Stimulated activated CD4-positive, alpha-beta T cell treated with anti-CD3 and anti-CD28 coated beads, Interleukin-1b, Interleukin-23, amount 100 ng/mL, for 4 hours (primary cell): ENCODE data around the gene GALK1.
A peak's percentile ranks its signal among the peaks of the same experiment; 100 is the strongest.
"Not testable (repeated sequence)": the region's sequence is repeated elsewhere in the genome, so short reads cannot be mapped to it uniquely, and the experiment has no call there.

Experiments used
- DNase-seq, 2 donors: peaks; one replicate each; pipeline ENCODE4 v3.0.0-alpha.2; 2020; ENCODE audit warnings: low read depth in 2 of 2

GALK1 gene

GRCh38 chr17:75764711-75765421 lies at the start of gene GALK1:
TSS of gene GALK1 (minus strand) at chr17:75765192. CDS start at chr17:75765136, 56 bp downstream.
- DNase-seq, result peak; percentile 61 to 68

DNA sequence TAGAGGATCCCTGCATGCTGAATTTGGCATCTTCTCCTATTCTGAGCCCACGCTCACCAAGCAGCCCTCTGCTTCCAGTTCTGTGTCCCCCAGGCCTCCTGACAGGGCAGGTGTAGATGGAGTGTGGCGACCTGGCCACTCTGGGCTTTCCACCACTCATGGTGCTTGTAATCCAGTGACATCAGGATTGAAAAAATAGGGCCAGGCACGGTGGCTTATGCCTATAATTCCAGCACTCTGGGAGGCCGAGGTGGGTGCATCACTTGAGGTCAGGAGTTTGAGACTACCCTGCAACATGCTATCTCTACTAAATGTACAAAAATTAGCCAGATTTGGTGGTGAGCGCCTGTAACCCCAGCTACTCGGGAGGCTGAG lies 49.0 kb upstream of the GALK1 start:
- DNase-seq, result no peak

GRCh38 chr17:75813081-75814020 lies 48.4 kb upstream of the GALK1 start:
- no peak for DNase-seq

- DNase-seq, result no peak
Measured at GRCh38 chr17:75812096-75813013, 47.4 kb upstream of the GALK1 start.

GRCh38 chr17:75811174-75811573 lies 46.2 kb upstream of the GALK1 start:
- DNase-seq, result no peak

DNA sequence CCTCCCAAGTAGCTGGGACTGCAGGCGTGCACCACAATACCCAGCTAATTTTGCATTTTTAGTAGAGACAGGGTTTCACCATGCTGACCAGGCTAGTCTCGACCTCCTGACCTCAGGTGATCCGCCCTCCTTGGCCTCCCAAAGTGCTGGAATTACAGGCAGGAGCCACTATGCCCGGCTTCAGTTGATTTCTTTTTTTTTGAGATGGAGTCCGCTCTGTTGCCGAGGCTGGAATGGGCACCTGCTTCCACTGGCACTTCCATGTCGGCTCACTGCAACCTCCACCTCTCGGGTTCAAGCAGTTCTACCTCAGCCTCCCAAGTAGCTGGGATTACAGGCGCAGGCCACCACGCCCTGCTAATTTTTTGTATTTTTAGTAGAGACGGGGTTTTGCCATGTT lies 45.8 kb upstream of the GALK1 start:
- DNase-seq, result not testable (repeated sequence)

- no peak for DNase-seq
Measured at GRCh38 chr17:75810216-75810615, 45.2 kb upstream of the GALK1 start.

DNA sequence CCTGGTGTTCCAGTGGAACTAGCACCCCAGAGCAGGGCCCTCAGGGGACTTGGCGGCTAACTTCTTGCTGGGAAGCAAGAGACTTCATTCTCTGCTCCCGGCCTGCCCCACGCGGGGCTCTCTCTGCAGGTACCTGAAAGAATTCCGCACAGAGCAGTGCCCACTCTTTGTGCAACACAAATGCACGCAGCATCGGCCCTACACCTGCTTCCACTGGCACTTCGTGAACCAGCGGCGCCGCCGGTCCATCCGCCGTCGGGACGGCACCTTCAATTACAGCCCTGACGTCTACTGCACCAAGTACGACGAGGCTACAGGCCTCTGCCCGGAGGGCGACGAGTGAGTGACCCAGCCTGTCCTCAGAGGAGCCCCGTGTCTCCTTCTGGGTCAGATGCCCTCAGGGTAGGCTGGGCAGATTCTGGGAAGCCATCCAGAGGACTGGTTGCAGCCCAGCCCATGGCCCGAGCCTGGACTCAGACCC lies 44.7 kb upstream of the GALK1 start:
- DNase-seq, result no peak

- no peak for DNase-seq
Measured at GRCh38 chr17:75808905-75809621, 44.1 kb upstream of the GALK1 start.

DNA sequence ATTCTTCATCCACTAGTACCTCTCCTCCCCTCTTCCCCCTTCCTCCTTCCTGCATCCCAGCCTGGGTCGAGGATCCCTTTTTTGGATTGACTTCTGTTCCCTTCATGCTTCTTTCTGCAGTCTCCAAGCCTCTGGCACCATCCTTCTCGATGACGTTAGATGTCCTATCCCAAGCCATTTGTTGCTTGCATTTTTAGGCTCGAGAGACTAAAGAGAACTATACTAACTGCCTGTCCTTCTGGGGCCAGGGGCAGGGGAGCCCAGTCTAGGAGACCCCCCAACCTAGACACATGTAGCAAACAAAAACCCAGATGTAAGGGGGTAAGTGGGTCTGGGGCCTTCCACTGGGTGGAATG lies 43.5 kb upstream of the GALK1 start:
- DNase-seq, result no peak

- DNase-seq, result no peak
Measured at GRCh38 chr17:75807861-75808260, 42.9 kb upstream of the GALK1 start.

GRCh38 chr17:75806822-75807500 lies 42.0 kb upstream of the GALK1 start:
- DNase-seq, result no peak

GRCh38 chr17:75803883-75804282 lies 38.9 kb upstream of the GALK1 start:
- DNase-seq, result no peak

DNA sequence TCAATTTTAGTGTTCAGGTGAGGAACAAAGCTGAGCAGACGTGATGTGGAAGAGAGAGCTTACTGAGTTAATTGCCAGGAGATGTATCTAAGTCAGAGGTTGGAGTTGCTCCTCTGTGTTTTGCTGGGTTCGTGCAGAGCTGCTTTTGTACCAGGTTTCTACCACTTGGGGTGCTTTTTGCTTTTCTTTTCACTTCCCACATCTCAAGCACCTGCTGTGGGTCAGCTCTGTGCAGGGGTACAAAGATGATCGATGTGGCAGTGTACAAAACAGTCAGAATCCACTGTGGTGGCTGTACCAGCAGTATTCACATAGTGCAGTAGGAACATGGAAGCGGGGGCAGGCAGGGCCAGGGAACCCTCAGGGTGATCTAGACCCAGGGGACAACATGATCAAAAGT lies 34.4 kb upstream of the GALK1 start:
- no peak for DNase-seq

DNA sequence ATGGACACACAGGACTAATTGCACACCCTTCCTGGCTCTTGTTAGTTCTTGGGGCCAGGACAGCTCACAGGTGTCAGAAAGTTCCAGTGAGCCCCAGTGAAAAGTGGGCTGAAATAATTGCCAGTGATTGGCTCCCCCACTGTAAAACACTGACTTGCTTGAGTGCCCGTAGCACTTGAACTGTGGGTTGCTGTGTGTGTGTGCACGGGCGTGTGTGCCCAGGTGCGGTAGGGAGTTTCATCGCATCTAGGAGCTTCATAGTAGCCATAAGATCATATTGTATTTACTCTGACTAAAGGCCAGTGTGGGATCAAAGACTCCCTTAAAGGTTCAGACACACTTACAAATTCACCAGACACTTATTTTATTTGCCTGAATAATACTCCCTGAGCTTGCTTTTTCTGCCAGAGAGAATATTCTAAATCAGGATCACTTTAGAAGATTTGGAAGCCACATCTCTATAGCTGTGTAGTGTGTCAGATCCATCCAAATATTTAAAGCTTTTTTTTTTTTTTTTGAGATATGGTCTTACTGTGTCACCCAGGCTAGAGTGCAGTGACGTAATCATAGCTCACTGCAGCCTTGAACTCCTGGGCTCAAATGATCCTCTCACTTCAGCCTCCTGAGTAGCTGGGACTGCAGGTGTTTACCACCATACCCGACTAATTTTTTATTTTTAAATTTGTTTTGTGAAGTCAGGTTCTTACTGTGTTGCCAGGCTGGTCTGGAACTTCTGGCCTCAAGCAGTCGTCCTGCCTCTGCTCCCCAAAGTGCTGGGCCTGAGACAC lies 31.0 kb upstream of the GALK1 start:
- DNase-seq, result no peak

- DNase-seq, result no peak
Measured at GRCh38 chr17:75793460-75793859, 28.5 kb upstream of the GALK1 start.

DNA sequence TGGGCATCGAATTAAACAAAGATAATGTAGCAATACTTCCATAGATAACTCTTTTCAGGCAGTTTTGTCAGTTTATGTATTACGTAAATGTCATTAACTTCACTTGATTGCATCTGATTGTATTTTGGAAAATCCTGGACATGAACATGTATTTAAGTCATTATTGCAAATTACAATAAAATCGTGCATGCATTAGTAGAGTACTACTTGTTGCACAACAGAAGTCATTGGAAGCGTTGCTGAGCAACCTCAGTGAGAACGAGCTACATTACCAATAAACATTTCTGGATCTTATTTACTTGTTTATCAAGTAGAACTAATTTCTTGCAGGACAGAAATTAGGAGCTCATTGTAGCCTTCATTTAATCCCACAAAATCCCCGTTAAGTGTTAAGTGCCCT lies 26.3 kb upstream of the GALK1 start:
- DNase-seq, result no peak

DNA sequence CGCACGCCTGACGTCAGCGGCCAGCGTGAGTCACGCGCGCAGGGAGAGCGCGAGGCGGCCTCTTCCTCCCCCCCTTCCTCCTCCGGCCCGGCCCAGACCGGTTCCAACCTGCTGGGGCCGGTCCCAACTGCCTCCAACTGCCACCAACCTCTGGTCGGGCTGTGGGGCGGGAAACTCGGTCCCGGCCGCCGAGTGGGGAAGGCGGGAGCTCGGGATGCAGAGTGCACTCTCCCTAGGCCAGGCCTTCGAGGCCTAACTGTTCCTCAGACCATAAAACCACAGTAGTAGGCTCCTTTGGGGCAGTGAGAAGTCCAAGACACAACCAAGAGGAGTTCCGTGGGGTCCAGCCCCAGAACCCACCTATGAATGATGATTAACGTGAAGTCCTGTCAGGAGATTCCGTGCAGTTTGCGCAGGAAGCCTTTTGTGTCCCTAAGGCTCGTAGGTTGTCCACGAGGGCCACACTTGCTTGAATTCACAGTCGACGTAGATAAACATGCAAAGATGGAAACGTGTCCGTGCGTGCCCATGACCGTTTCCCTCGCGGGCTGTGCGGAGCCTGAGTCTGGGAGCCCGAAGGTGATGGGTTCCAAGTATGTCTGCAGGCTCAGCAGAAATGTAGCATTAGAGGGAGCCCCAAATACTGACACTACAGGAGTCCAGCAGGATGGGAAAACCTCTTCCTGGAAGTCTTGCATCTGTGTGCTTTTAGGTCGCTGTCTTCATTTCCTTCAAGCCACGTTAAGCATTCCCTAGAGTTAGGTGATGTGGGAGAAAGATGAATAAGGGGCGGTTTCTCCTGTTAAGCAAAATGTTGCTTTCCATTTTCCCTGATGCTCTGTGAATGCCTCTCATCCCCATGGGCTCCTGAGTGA lies 20.3 kb upstream of the GALK1 start:
- peak; percentile 79 to 81 for DNase-seq
